Measurements from ENCODE around the gene XPA.
A peak's percentile ranks its signal among the peaks of the same experiment; 100 is the strongest.
"Not testable (repeated sequence)": the region's sequence is repeated elsewhere in the genome, so short reads cannot be mapped to it uniquely, and the experiment has no call there.

XPA gene

GRCh38 chr9:97704345-97704677 lies 7.2 kb upstream of the XPA start:
- TF ChIP-seq RARB (CRISPR knock-in tag; IDR thresholded peaks at IDR 0.05) (no peak), BACH2 (CRISPR knock-in tag; IDR thresholded peaks at IDR 0.05; ENCODE audit: borderline replicate concordance) (no peak), GLIS3 (CRISPR knock-in tag; IDR thresholded peaks at IDR 0.05) (no peak), PATZ1 (CRISPR knock-in tag; IDR thresholded peaks at IDR 0.05; ENCODE audit: borderline replicate concordance) (no peak), TCF4 (CRISPR knock-in tag; IDR thresholded peaks at IDR 0.05; ENCODE audit: borderline replicate concordance) (no peak), CSDC2 (CRISPR knock-in tag; IDR thresholded peaks at IDR 0.05) (no peak), ZNF8 (CRISPR knock-in tag; IDR thresholded peaks at IDR 0.05) (no peak), ZNF565 (CRISPR knock-in tag; conservative IDR thresholded peaks at IDR 0.05; ENCODE audit: low read depth) (no peak), ZC3H10 (CRISPR knock-in tag; IDR thresholded peaks at IDR 0.05) (no peak), TSHZ2 (CRISPR knock-in tag; IDR thresholded peaks at IDR 0.05) (no peak), TOX (CRISPR knock-in tag; IDR thresholded peaks at IDR 0.05; ENCODE audit: borderline replicate concordance) (no peak), CSRNP3 (CRISPR knock-in tag; IDR thresholded peaks at IDR 0.05) (no peak)
- ATAC-seq: peak; percentile 60

- ATAC-seq: peak; percentile 94
These were observed 6.6 kb upstream of the XPA start for GRCh38 chr9:97703437-97704344.

GRCh38 chr9:97699824-97700223 lies 2.7 kb upstream of the XPA start:
- ATAC-seq: not testable (repeated sequence)

More at GRCh38 chr9:97703437-97704344, 6.6 kb upstream of the XPA start:
- no peak for TF ChIP-seq TCF4 (CRISPR knock-in tag; IDR thresholded peaks at IDR 0.05; ENCODE audit: borderline replicate concordance)
- TF ChIP-seq PPARA (CRISPR knock-in tag; IDR thresholded peaks at IDR 0.05; ENCODE audit: borderline replicate concordance): no peak
- peak; percentile 32; the same call in 1 of the 2 replicates for TF ChIP-seq TOX (CRISPR knock-in tag; IDR thresholded peaks at IDR 0.05; ENCODE audit: borderline replicate concordance)
- TF ChIP-seq BACH2 (CRISPR knock-in tag; IDR thresholded peaks at IDR 0.05; ENCODE audit: borderline replicate concordance): no peak
- TF ChIP-seq ZFP3 (CRISPR knock-in tag; IDR thresholded peaks at IDR 0.05): no peak
- no peak for TF ChIP-seq ZC3H10 (CRISPR knock-in tag; IDR thresholded peaks at IDR 0.05)
- TF ChIP-seq GLIS3 (CRISPR knock-in tag; IDR thresholded peaks at IDR 0.05): no peak
- no peak for TF ChIP-seq ZNF70 (CRISPR knock-in tag; IDR thresholded peaks at IDR 0.05)
- TF ChIP-seq ISL1 (CRISPR knock-in tag; IDR thresholded peaks at IDR 0.05): peak; percentile 71
- no peak for TF ChIP-seq ESRRG (CRISPR knock-in tag; IDR thresholded peaks at IDR 0.05)
- TF ChIP-seq CSRNP3 (CRISPR knock-in tag; IDR thresholded peaks at IDR 0.05): no peak
- no peak for TF ChIP-seq ARNTL (CRISPR knock-in tag; IDR thresholded peaks at IDR 0.05; ENCODE audit: borderline replicate concordance, low read depth)
- TF ChIP-seq PATZ1 (CRISPR knock-in tag; IDR thresholded peaks at IDR 0.05; ENCODE audit: borderline replicate concordance): no peak

- not testable (repeated sequence) for ATAC-seq
These were observed 2.1 kb upstream of the XPA start for GRCh38 chr9:97699281-97699680.

All from SK-N-SH treated with all-trans-retinoic acid at 6 μM for 48 hours (cell line).